SK-N-SH (cell line): ENCODE measurements around the gene HPCAL1. TPM values are rescaled to one million over a fixed set of nuclear protein-coding genes. Genes with fewer than 3 reads are reported as not detected.

ENCODE experiments used
- CTCF ChIA-PET: fragments of 300-600, 350-600 bp; formaldehyde crosslinking; extraction: SDS; loops from one replicate; lab custom pipeline; 2021; lab: Yijun Ruan, JAX
- POLR2A ChIA-PET: fragments of 350-600 bp; sonication (Branson Sonifier 250); formaldehyde crosslinking; extraction: SDS; loops from one replicate; lab custom pipeline; 2020; ENCODE audit warnings: antibody characterized with exemption, inconsistent platforms; lab: Yijun Ruan, JAX
- DNase-seq: peaks from one replicate; pipeline ENCODE4 v3.0.0; 2012
- H2AFZ ChIP-seq: fragments of 200-600 bp; sonication (generic); 2 replicates; pipeline ENCODE4 v1.8.1; 2016; ENCODE audit warnings: antibody characterized with exemption, mild to moderate bottlenecking, low read depth
- H3F3A ChIP-seq: fragments of 200-600 bp; sonication (generic); replicated peaks from 2 replicates; pipeline ENCODE3; 2016; ENCODE audit warnings: antibody characterized with exemption, mild to moderate bottlenecking; ENCODE audit not compliant: insufficient read depth
- H3K27ac ChIP-seq, 2 experiments: fragments of 200-500 bp in 1 of 2; fragments of 200-600 bp in 1 of 2; sonication (Bioruptor generic) in 1 of 2; sonication (generic), shearing (Covaris generic) in 1 of 2; 2 replicates each; pipeline versions ENCODE4 v1.5.1 to v1.6.1; 2014 to 2016; ENCODE audit warnings: low read depth in 2 of 2, inconsistent platforms in 1 of 2, low read length in 1 of 2, mild to moderate bottlenecking in 1 of 2, mixed read lengths in 1 of 2
- H3K27me3 ChIP-seq: fragments of 200-600 bp; sonication (generic), shearing (Covaris generic); 2 replicates; pipeline ENCODE4 v1.6.1; 2016; ENCODE audit warnings: mixed run types; ENCODE audit not compliant: insufficient read depth
- H3K36me3 ChIP-seq, 2 experiments: fragments of 200-500 bp in 1 of 2; fragments of 200-600 bp in 1 of 2; sonication (Bioruptor generic) in 1 of 2; sonication (generic) in 1 of 2; replicated peaks in 1 of 2; 2 replicates each; pipeline versions ENCODE3 to v1.5.1; 2014 to 2016; ENCODE audit warnings: low read length in 1 of 2, mild to moderate bottlenecking in 1 of 2; ENCODE audit not compliant: insufficient read depth in 2 of 2, control insufficient read depth in 1 of 2
- H3K4me1 ChIP-seq, 2 experiments: fragments of 200-500 bp in 1 of 2; fragments of 200-600 bp in 1 of 2; sonication (Bioruptor generic) in 1 of 2; sonication (generic), shearing (Covaris generic) in 1 of 2; 2 replicates each; pipeline versions ENCODE4 v1.5.1 to v1.6.1; 2014 to 2016; ENCODE audit warnings: low read depth in 1 of 2, low read length in 1 of 2, mixed run types in 1 of 2; ENCODE audit not compliant: insufficient read depth in 2 of 2, control insufficient read depth in 1 of 2
- H3K4me2 ChIP-seq: fragments of 200-600 bp; sonication (generic), shearing (Covaris generic); 2 replicates; pipeline ENCODE4 v1.6.1; 2017; ENCODE audit warnings: mixed run types
- H3K4me3 ChIP-seq, 2 experiments: fragments of 200-500 bp in 1 of 2; fragments of 200-600 bp in 1 of 2; sonication (Bioruptor generic) in 1 of 2; sonication (generic), shearing (Covaris generic) in 1 of 2; 2 replicates each; pipeline versions ENCODE4 v1.5.1 to v1.8.1; 2014 to 2016; ENCODE audit warnings: low read depth in 2 of 2, inconsistent platforms in 1 of 2, low read length in 1 of 2, mild to moderate bottlenecking in 1 of 2, mixed read lengths in 1 of 2, moderate library complexity in 1 of 2
- H3K79me2 ChIP-seq: fragments of 200-600 bp; sonication (generic); 2 replicates; pipeline ENCODE4 v1.8.1; 2017; ENCODE audit warnings: mild to moderate bottlenecking; ENCODE audit not compliant: insufficient read depth
- H3K9ac ChIP-seq: fragments of 200-600 bp; sonication (generic); 2 replicates; pipeline ENCODE4 v1.6.1; 2017; ENCODE audit warnings: mixed run types
- H3K9me2 ChIP-seq: fragments of 200-600 bp; sonication (generic); 2 replicates; pipeline ENCODE4 v1.6.1; 2017; ENCODE audit warnings: mixed run types
- H3K9me3 ChIP-seq: fragments of 200-600 bp; sonication (generic); 2 replicates; pipeline ENCODE4 v1.6.1; 2017; ENCODE audit warnings: mixed run types, mild to moderate bottlenecking, moderate library complexity
- H4K20me1 ChIP-seq: fragments of 200-600 bp; sonication (generic); 2 replicates; pipeline ENCODE4 v1.6.1; 2017; ENCODE audit warnings: mild to moderate bottlenecking, mixed run types; ENCODE audit not compliant: insufficient read depth
- CHD2 ChIP-seq: fragments of 150-350 bp; IDR thresholded peaks from 2 replicates; pipeline ENCODE4 v1.6.1; 2018; ENCODE audit warnings: low read length; ENCODE audit not compliant: partially characterized antibody
- CTCF ChIP-seq: fragments of 200-600 bp; sonication (generic); IDR thresholded peaks from 2 replicates; pipeline ENCODE4 v1.6.1; 2017; ENCODE audit warnings: antibody characterized with exemption, mild to moderate bottlenecking, moderate library complexity
- ELF1 ChIP-seq: IDR thresholded peaks from 2 replicates; pipeline ENCODE4 v1.4.0; 2012
- EP300 ChIP-seq, 2 experiments: IDR thresholded peaks; 2 replicates each; pipeline versions ENCODE4 v1.4.0 to v1.6.1; 2012; ENCODE audit warnings: borderline replicate concordance in 1 of 2, low read depth in 1 of 2, low read length in 1 of 2
- FOXJ3 ChIP-seq: sonication (generic); formaldehyde crosslinking; IDR thresholded peaks from 2 replicates; pipeline ENCODE4 v1.5.1; 2020; ENCODE audit warnings: mild to moderate bottlenecking, missing genetic modification reagents
- FOXM1 ChIP-seq: IDR thresholded peaks from 2 replicates; pipeline ENCODE4 v1.4.0; 2012; ENCODE audit warnings: low read depth, mild to moderate bottlenecking
- GABPA ChIP-seq: IDR thresholded peaks from 2 replicates; pipeline ENCODE4 v1.4.0; 2012; ENCODE audit warnings: low read depth, mild to moderate bottlenecking
- GATA2 ChIP-seq: sonication (generic); formaldehyde crosslinking; IDR thresholded peaks from 2 replicates; pipeline ENCODE4 v1.5.0; 2020; ENCODE audit warnings: mild to moderate bottlenecking, missing genetic modification reagents
- MAX ChIP-seq: IDR thresholded peaks from 2 replicates; pipeline ENCODE4 v1.4.0; 2012; ENCODE audit warnings: low read depth
- MEF2A ChIP-seq: IDR thresholded peaks from 2 replicates; pipeline ENCODE4 v1.4.0; 2012; ENCODE audit warnings: low read depth, borderline replicate concordance
- MXI1 ChIP-seq: IDR thresholded peaks from 2 replicates; pipeline ENCODE4 v1.6.1; 2012; ENCODE audit warnings: mild to moderate bottlenecking, low read depth, low read length, improper control_type of control experiment
- NFIC ChIP-seq: IDR thresholded peaks from 2 replicates; pipeline ENCODE4 v1.4.0; 2012; ENCODE audit warnings: borderline replicate concordance
- NRF1 ChIP-seq: IDR thresholded peaks from 2 replicates; pipeline ENCODE4 v1.6.1; 2012; ENCODE audit warnings: low read depth, mild to moderate bottlenecking, low read length
- PBX3 ChIP-seq: IDR thresholded peaks from 2 replicates; pipeline ENCODE4; 2012
- POLR2AphosphoS5 ChIP-seq: IDR thresholded peaks from 2 replicates; pipeline ENCODE4 v1.6.1; 2012; ENCODE audit warnings: low read depth, low read length
- RAD21 ChIP-seq: IDR thresholded peaks from 2 replicates; pipeline ENCODE4 v1.6.1; 2012; ENCODE audit warnings: mild to moderate bottlenecking, low read length
- RFX5 ChIP-seq: IDR thresholded peaks from 2 replicates; pipeline ENCODE4 v1.6.1; 2012; ENCODE audit warnings: mild to moderate bottlenecking, improper control_type of control experiment, low read length
- TAF1 ChIP-seq: IDR thresholded peaks from 2 replicates; pipeline ENCODE4 v1.6.1; 2012; ENCODE audit warnings: low read depth, mild to moderate bottlenecking, low read length, moderate library complexity, borderline replicate concordance
- TCF12 ChIP-seq: IDR thresholded peaks from 2 replicates; pipeline ENCODE4 v1.4.0; 2012
- YY1 ChIP-seq: IDR thresholded peaks from 2 replicates; pipeline ENCODE4 v1.4.0; 2012; ENCODE audit warnings: low read depth, mild to moderate bottlenecking
- ZBTB33 ChIP-seq: IDR thresholded peaks from 2 replicates; pipeline ENCODE4 v1.4.0; 2012; ENCODE audit warnings: low read depth, borderline replicate concordance
- WGBS: methylation state at CpG from one replicate; pipeline ENCODE4 v1.1.6; 2017; ENCODE audit warnings: low lambda C conversion rate; 5-methylcytosine and 5-hydroxymethylcytosine counted together
- polyA plus RNA-seq, 3 experiments: library from polyadenylated mRNA; depleted of rRNA; stranded (reverse); fragments of >200 nt; gene quantifications; 2 replicates each; pipeline ENCODE4 v1.2.3, GENCODE V29; 2012

HPCAL1 gene
- polyA plus RNA-seq, 1 of the 3 experiments (the other 2 are of a cell fraction) = 77.0 TPM

GRCh38 chr2:10343658-10344057, 41.0 kb downstream of the HPCAL1 start:
- no peak overlapping the region for H2AFZ ChIP-seq
- H3K4me3 ChIP-seq = no peak overlapping the region
- H3K36me3 ChIP-seq = no peaks in the 10 kb centered on the region
- DNase-seq = no peak
- H3K79me2 ChIP-seq = peaks cover 20% of the 10 kb centered on the region; the same call in 1 of the 2 replicates
- H3K9me2 ChIP-seq = no peaks in the 10 kb centered on the region
- peak overlapping the region in 1 of 2 experiments; percentile 67; a peak in 2 of 4 replicates for H3K27ac ChIP-seq
- peak overlapping the region; percentile 56; the same call in 1 of the 2 replicates for H3K4me2 ChIP-seq
- H3K9ac ChIP-seq = no peak overlapping the region
- H3K4me1 ChIP-seq = peaks cover 8 to 64% of the 10 kb centered on the region in 2 experiments; a peak in 3 of 4 replicates
- H3K9me3 ChIP-seq = no peaks in the 10 kb centered on the region
- ChIA-PET POLR2A (interaction anchor here (0.6 to 1.0 kb wide), 2 partner anchors 14 to 168 kb away, joined by 3 read pairs; no protein-coding TSS in a partner anchor), CTCF (interaction anchor here (1.0 to 2.5 kb wide), 11 partner anchors 18 to 91 kb away, joined by 3 to 8 read pairs (median 4); partner anchors contain the start of gene HPCAL1)
- WGBS = 91% methylated on average over 8 of the region's 8 CpGs
- TF ChIP-seq RAD21 (no peak), YY1 (no peak), FOXJ3 (CRISPR knock-in tag) (no peak), CHD2 (no peak), POLR2AphosphoS5 (no peak)
- TF ChIP-seq, all 33 proteins: peak for 0
- H3F3A ChIP-seq = peaks cover 3% of the 10 kb centered on the region
- H3K27me3 ChIP-seq = no peaks in the 10 kb centered on the region
- H4K20me1 ChIP-seq = no peaks in the 10 kb centered on the region

GRCh38 chr2:10344105-10345066, 41.7 kb downstream of the HPCAL1 start:
- Histone ChIP-seq H3K9ac (peak overlapping the region; percentile 11; the same call in 1 of the 2 replicates), H3K79me2 (peaks cover 20% of the 10 kb centered on the region; the same call in 1 of the 2 replicates), H3K4me1 (peaks cover 8 to 64% of the 10 kb centered on the region in 2 experiments; a peak in 3 of 4 replicates), H3K27me3 (no peaks in the 10 kb centered on the region), H3K4me2 (peak overlapping the region; percentile 56; the same call in 1 of the 2 replicates), H3K27ac (peak overlapping the region; percentile 7 to 67; a peak in 3 of 4 replicates), H3K36me3 (no peaks in the 10 kb centered on the region), H3K9me2 (no peaks in the 10 kb centered on the region), H3K4me3 (no peak overlapping the region), H3K9me3 (no peaks in the 10 kb centered on the region), H3F3A (peaks cover 3% of the 10 kb centered on the region), H4K20me1 (no peaks in the 10 kb centered on the region), H2AFZ (peak overlapping the region; percentile 7; the same call in 1 of the 2 replicates)
- 41% methylated on average over 19 of the region's 19 CpGs for WGBS
- ChIA-PET POLR2A (interaction anchor here (0.6 to 1.0 kb wide), 2 partner anchors 13 to 168 kb away, joined by 3 read pairs; no protein-coding TSS in a partner anchor), CTCF (interaction anchor here (1.0 to 2.5 kb wide), 11 partner anchors 17 to 91 kb away, joined by 3 to 8 read pairs (median 4); partner anchors contain the start of gene HPCAL1)
- peak; percentile 93 for DNase-seq
- TF ChIP-seq NRF1 = no peak
- no peak for TF ChIP-seq ZBTB33
- TF ChIP-seq PBX3 = no peak
- TF ChIP-seq EP300 (IDR thresholded peaks at IDR 0.05; ENCODE audit: borderline replicate concordance in 1 of 2, low read depth in 1 of 2, low read length in 1 of 2) = no peak; a peak in 1 of 4 replicates
- TF ChIP-seq CHD2 = peak; percentile 44
- 0 out of 2 replicates have a peak, but pooled peaks have one; percentile 35 for TF ChIP-seq MAX
- TF ChIP-seq FOXM1 = no peak
- no peak for TF ChIP-seq RFX5
- no peak for TF ChIP-seq GATA2 (CRISPR knock-in tag)
- no peak for TF ChIP-seq GABPA
- peak; percentile 93 for TF ChIP-seq MXI1
- no peak for TF ChIP-seq YY1
- no peak for TF ChIP-seq MEF2A
- peak; percentile 37; the same call in 1 of the 2 replicates for TF ChIP-seq TCF12
- no peak for TF ChIP-seq TAF1
- no peak for TF ChIP-seq CTCF
- TF ChIP-seq ELF1 = no peak
- TF ChIP-seq FOXJ3 (CRISPR knock-in tag) = 0 out of 2 replicates have a peak, but pooled peaks have one; percentile 48
- no peak for TF ChIP-seq NFIC
